Measurements from ENCODE around the gene MN1.

MN1 gene

GRCh38 chr22:27799015-27799826 lies 2.3 kb downstream of the MN1 start:
- no peak for DNase-seq

- DNase-seq: no peak
Measured at GRCh38 chr22:27798511-27799014, 3.0 kb downstream of the MN1 start.

- DNase-seq: no peak
Measured at GRCh38 chr22:27797520-27798391, 3.8 kb downstream of the MN1 start.

GRCh38 chr22:27796829-27797519 lies 4.6 kb downstream of the MN1 start:
- DNase-seq: no peak

- DNase-seq: no peak
Measured at GRCh38 chr22:27795696-27796517, 5.6 kb downstream of the MN1 start.

GRCh38 chr22:27795053-27795452 lies 6.5 kb downstream of the MN1 start:
- DNase-seq: no peak

GRCh38 chr22:27794226-27794625 lies 7.3 kb downstream of the MN1 start:
- DNase-seq: no peak

- no peak for DNase-seq
Measured at GRCh38 chr22:27793576-27793975, 8.0 kb downstream of the MN1 start.

GRCh38 chr22:27792452-27793161 lies 8.9 kb downstream of the MN1 start:
- DNase-seq: no peak

GRCh38 chr22:27791859-27792241 lies 9.7 kb downstream of the MN1 start:
- DNase-seq: no peak

- DNase-seq: no peak
Measured at GRCh38 chr22:27791159-27791858, 10.2 kb downstream of the MN1 start.

GRCh38 chr22:27790376-27791158 lies 11.0 kb downstream of the MN1 start:
- DNase-seq: no peak

- DNase-seq: no peak
Measured at GRCh38 chr22:27788500-27789288, 12.9 kb downstream of the MN1 start.

GRCh38 chr22:27786965-27787364 lies 14.6 kb downstream of the MN1 start:
- DNase-seq: no peak

- DNase-seq: no peak
Measured at GRCh38 chr22:27786291-27786932, 15.1 kb downstream of the MN1 start.

- DNase-seq: no peak
Measured at GRCh38 chr22:27785831-27786230, 15.7 kb downstream of the MN1 start.

- no peak for DNase-seq
Measured at GRCh38 chr22:27784120-27784475, 17.5 kb downstream of the MN1 start.

- DNase-seq: no peak
Measured at GRCh38 chr22:27783436-27784119, 18.0 kb downstream of the MN1 start.
